NCI-H2081 (cell line): ENCODE results near the gene OPRM1.
"Not testable (repeated sequence)": the region's sequence is repeated elsewhere in the genome, so short reads cannot be mapped to it uniquely, and the experiment has no call there.

Experiments used
- DNase-seq, 2 experiments: peaks; one replicate each; lab custom pipeline; 2025; lab: John Stamatoyannopoulos, UW

OPRM1 gene

DNA sequence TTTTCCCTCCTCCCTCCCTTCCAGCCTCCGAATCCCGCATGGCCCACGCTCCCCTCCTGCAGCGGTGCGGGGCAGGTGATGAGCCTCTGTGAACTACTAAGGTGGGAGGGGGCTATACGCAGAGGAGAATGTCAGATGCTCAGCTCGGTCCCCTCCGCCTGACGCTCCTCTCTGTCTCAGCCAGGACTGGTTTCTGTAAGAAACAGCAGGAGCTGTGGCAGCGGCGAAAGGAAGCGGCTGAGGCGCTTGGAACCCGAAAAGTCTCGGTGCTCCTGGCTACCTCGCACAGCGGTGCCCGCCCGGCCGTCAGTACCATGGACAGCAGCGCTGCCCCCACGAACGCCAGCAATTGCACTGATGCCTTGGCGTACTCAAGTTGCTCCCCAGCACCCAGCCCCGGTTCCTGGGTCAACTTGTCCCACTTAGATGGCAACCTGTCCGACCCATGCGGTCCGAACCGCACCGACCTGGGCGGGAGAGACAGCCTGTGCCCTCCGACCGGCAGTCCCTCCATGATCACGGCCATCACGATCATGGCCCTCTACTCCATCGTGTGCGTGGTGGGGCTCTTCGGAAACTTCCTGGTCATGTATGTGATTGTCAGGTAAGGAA, at the start of gene OPRM1:
Gene OPRM1, plus strand, starts transcription at position 10 of the 612 bp plus-strand sequence. Its CDS starts 305 bp downstream, at position 315.
- DNase-seq, result no peak

DNA sequence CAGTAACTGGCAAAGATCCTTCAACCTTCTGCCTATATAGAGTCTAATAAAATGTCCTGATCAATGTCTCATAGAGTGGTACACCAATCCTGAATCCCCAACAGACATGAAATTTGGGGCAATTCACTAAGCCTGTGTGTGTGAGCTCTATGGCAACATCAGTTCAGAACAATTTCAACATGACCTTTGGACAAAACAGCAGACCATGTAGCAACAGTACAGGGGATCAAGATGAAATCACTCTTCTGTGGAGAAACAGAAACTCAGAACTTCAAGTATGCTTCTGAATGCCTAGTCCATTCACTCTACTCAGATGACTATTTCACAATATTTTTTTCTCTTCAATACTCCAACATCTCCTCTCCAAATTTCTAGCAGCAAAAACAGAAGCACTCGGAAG, 49.1 kb upstream of the OPRM1 start:
- DNase-seq, result no peak

DNA sequence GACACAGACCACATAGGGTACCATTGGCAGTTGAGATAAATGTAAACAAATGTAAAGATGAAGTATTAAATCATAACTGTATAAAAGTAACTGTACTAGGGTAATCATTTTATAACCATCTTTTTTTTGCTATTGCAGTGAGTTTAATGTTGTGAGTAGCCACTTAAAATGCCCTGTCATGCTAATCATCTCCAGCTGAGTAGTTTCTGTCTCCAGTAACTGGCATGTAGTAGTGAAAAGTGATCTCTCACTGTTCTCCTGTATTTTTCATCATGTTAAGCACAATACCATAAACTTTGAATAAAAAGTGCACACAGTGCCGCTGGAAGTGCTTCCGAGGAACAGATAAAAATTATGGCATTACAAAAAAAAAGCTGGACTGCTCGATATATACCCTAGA, 45.0 kb upstream of the OPRM1 start:
- DNase-seq, result no peak

DNA sequence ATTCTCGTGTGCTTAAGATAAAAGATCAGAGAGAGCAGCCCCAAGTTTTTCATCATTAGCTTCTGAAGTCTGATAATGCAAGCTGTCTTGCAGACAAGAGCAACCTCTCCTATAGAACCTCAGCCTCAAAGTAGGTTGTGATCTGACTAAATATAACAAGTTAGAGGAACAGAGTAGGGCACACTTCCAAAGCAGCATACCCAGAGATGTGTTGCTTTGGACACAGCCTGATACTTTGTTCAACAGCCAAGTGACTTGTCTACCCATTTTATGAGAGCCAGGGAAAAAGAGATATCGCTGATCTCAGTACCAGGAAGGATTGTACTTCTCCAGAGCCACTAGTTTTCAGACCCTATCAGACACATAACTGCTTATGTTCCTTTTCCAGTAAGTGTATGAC, 44.2 kb upstream of the OPRM1 start:
- DNase-seq, result no peak

DNA sequence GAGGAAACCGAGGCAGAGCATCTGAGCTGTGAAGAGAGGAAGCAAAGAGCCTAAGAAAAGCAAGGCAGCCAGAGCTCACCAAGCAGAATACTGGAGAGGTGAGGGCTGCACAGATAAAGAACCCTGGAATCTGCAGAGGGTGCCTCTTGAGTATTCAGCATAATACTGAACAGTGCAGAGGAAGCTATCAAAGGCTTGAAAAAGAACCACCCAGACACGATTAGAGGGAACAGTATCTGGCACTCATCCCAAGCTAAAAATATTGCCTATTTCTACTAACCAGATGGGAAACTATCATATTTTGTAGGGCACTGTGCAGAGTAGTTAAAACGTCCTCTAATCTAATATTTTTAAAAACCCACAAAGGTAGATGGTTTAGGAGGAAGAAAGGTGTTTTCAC, 41.8 kb upstream of the OPRM1 start:
- DNase-seq, result no peak

DNA sequence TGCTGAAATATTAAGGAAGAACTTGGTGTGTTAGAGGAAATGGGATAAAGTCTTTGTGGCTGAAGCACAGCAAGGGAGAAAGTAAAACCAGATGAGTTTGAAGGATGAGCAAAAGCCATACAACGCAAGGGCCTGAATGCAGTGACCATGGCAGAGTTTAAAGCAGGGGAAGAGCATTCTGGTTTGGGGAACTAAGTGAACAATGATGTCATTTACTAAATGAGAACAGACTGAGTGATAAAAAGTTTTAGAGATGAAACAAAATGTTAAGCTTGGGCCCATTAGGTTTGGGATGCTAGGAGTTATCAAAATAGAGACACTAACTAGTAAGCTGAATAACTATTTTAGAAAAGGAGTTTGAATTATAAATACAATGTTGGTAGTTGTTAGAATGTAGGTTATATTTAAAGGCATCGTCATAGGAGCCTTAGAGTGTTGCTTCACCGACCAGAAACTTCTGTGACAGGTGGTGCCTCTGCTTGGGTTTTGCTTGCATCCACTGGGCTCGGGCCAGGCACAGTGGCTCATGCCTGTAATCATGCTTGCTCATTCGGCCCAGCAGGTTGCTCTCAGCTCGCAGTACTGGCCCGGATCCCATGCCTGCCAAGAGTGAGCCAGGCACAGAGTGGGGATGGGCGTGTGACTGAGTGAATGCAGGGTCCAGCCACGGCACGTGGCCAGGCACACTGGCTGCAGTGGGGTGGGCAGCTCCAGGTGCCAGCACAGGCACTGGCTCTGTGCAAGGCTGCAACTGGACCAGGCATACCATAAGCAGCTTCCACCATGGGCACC, 37.4 kb upstream of the OPRM1 start:
- no peak for DNase-seq

DNA sequence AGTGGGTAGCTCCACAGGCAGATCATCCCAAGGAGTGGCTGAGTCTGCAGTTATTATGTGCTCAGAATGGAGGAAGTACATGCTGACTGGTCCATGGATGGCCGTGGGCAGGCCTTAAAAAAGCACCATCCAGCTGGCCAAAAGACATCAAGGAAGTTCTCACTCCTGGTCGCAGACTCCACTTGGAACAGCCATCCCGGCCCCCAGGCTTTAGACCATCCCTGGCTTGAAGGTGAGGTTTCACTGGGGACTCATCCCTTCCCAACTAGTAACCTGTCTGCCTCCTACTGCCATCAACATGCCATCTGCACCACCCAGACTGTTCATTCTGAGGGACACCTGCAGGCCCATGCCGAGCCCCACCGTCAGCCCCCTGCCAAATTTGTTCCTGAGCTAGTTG, 36.1 kb upstream of the OPRM1 start:
- no peak for DNase-seq

DNA sequence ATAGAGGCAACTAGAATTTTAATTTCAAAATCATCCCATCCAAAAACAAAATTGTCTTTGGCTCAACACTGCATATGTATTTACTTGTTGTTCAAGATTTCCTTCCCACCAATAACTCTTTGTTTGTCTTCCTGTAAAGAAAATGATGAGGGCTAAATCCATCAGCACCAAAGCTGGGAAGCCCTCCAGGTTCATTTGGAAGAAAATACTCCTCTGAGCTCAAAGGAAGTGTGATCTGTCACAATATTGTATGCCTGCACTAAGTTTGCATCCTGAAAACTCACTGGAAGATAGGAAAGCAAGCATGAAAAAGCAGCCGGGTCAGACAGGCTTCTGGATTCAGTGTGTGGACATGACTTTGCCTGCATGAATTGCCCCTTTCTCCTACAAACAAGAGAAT, 28.7 kb upstream of the OPRM1 start:
- no peak for DNase-seq

DNA sequence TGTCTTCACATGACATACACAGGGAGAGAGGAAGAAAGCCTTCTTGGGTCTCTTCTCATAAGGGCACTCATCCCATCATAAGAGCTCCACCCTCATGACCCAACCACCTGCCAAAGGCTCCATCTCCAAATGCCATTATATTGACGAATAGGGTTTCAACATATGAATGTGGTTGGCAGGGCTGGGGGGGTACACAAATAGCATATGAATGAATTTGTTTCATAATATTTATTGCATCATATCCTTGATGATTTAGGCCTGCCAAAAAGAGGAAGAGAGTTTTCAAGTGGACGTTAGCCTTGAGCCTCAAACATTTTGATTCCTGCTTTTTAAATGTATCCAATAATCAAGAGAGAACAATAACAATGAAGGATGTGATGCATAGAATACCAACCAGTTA, 26.2 kb upstream of the OPRM1 start:
- no peak for DNase-seq

DNA sequence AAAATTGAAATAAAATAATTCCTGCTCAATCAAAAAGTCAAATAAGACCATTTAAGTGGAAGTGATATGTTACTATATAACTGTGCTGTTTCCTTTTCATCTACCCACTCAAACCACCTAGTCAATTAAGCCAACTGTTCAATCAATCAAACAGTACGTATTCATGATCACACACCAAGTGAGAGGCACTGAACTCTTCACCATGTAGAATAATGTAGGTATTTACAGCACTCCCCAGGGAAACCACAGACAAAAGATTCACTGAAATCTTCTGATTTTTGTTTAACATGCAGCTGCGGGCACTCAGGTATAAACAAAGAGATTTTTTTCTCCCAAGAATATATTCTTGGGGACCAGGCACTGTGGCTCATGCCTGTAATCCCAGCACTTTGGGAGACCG, 21.3 kb upstream of the OPRM1 start:
- DNase-seq, result no peak

DNA sequence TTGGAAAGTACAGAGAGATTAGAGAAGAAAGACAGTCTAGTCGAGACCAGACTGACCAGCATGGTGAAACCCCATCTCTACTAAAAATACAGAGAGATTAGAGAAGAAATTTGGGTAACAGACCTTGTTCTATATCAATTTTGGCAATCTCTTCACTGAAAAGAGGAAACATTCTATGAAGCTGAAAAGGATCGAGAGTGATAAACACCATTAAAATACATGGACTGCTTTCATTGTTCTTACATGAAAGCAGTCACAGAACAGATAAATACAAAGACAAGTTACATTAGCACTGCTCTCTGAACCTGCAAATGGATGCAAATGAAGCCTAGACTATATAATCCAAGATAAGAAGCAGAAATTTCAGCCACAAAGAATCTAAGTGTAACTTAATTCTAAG, 8.4 kb upstream of the OPRM1 start:
- DNase-seq, result no peak

DNA sequence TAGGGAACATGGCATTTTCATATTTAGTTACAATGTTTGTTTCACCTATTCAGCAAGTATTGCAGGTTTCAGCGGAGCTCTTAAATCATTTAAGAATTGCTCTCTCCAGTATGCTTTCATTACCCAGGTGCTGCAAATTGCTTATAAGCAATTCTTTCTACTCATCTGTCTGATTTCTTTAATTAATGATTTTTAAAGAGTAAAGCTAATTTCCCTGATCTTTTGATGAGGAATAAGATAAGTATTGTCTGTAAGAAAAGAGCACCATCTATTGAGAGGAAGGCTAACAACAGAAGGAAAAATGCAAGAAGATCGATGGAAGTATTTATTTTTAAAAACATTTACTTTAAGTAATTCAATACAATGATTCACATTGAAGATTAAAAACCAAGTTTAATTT, 2.0 kb downstream of the OPRM1 start:
- DNase-seq, result no peak

DNA sequence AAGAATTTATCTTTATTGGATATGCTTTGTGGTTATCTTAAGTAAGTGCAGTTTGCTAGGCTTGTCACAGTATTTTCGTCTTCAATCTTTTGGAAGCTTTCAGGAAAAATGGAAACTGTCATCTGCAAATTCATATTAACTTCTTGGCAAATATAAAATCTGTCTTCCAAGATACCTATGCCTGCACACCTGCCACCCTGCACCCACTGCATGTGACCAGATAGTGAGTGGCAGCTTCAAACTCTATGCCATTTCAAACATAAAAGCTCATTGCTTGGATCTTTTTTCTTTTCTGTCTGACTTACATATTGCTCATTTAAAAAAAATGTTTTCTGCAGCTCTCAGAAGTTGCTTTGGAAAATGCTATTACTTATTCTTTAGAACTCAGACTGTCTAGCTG, 14.1 kb downstream of the OPRM1 start:
- no peak for DNase-seq

DNA sequence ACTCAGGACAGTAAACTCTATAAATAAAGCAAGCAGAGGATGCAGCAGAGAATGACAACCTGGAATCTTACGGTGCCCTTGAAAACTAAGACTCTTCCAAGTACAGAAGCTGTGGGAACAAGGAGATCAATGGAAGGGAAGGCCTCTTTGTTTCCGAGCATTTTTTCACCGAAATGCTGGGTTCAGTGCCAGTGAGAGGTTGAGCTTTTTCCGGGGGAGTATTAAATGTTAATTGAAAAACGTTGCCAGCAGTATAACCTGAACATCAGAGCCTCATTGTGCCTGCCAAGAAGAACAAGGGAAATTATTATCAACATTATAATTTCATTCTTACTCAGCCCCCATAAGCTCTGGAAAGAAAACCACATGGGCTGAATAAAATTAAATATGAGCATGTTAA, 17.5 kb downstream of the OPRM1 start:
- no peak for DNase-seq

DNA sequence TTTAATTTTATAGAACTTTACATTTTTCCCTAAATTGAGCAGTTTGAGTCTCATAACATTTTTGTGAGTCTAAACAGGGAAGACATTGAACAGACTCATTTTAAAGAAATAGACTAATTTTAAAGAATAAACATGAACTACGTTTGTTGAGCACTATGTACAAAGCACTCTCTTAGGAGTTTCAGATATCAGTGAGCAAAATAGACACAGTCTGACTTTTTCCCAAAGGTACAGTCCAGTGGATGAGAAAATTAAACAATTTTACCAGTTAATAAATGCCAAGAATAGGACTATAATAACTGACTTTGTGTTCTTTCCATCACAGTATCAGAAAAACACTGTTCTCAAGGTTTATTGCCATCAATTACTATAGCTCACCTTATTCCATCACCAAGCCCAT, 18.1 kb downstream of the OPRM1 start:
- DNase-seq, result no peak

DNA sequence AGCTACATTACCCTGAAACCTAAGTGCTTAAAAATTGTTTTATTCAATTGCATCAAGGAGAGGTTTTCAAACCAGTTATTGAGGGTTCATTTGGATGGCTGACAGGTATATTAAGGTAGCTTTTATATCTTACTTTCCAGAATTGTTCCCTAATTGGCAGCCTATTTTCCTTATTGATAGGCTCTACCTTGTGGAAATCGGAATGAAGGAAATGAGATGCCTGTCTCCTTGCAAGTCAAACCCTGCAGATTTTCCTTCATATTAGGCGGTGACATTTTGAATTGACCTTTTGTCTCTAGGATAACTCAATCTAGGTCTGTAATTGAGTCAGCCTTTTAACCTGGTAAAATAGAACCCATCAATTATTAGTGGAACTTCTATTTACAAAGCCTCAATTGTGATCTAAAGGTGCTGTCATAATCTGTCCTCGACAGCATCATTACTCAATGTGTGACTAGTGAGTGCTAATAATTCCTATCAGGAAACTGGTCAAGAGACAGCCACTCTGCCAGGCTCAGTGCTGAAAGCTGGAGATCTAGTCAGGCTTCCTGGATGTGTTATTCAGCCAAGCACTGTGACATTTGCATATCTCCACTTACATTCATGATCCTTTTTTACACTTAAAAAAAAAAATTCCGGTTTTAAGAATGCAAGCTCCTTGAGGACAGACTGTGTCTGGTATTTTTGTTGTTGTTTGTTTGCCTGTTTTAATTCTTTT, 20.1 kb downstream of the OPRM1 start:
- no peak for DNase-seq

DNA sequence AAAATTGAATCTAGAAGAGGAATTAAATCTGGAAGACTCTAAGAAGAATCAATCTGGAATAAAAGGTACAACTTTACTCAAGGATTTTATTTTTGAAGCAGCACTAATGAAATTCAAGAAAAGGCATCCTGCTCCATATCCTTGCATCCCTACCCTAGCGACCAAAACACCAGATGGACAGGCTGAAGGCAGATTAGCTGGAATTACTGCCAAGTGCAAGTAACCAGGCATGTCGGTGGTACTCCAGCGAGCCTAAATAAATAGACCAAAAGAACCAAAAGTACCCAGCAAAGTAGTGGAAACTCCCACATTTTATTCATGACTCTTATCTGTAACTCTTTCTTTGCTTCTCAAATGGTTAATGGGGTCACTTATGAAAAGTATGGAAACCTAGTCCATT, 21.0 kb downstream of the OPRM1 start:
- no peak for DNase-seq

DNA sequence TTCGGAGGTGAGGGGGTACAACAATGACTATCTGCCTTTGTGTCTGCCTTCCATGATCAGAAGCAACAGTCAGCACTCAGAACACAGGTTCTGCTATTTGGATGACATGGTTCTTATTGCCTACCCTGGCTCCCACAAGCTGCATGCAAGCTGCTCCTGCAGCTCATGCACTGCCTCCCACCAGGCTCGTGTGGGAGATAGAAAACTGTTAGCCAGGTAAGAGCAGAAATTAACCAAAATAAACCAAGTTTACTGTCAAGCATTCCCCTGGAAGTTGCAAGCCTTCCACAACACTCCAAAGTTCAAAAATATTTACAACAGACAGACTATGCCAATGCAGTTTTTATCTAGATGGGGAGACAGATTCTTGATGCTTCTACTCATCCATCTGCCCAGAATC, 31.0 kb downstream of the OPRM1 start:
- no peak for DNase-seq

DNA sequence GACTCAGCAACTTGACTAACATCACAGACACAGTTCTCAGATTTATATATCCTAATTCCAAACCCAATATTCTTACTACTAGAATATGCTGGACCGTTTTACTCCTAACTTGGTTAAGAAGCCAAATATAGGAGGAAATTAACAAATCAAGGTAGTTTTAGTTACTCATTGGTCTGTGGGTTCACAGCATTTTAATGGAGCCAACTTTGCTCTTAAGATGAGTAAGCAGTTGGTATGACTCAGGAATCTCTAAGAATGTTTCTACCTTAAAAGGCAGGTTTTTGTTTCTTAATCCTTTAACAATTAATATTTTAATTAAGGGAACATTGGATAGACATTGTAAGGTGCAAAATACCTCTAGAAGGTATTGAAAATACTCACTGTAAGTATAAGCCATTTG, 31.6 kb downstream of the OPRM1 start:
- no peak for DNase-seq

DNA sequence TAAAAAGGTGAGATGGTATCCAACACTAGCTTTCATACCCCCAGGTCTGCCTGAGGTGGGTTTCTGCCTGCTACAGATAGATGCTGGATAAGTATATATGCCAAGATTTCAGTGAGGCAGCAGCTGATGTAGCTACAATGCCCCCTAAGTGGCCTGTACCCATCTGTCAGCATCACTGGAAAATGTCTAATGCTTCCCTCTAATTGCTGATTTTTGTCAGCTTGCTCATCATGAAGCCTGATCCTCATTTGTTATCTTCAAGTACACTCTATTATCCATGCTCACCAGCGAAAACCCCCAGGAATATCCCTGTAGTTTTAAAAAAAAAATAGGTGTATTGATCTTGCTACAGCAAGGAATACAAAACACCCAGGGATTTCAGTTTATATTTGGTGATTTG, 32.2 kb downstream of the OPRM1 start:
- no peak for DNase-seq

DNA sequence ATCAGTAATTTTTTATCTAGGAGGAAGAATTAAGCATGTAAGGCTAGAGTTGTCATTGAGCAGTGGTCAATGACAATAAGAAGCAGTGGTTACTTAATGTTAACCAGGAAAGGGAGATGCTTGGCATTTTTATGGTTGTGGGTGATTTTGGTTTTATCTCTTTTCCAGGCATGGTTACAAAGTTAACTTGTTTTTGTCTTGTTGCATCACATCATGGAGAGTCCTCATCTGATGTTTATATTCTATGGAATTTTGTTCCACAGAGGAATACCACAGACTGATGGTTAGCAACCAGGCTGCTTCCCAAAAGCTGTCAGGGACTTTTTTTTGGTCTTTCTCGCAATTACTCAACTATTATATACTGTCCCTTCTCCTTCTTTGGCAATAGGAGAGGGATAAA, 32.7 kb downstream of the OPRM1 start:
- DNase-seq, result no peak

DNA sequence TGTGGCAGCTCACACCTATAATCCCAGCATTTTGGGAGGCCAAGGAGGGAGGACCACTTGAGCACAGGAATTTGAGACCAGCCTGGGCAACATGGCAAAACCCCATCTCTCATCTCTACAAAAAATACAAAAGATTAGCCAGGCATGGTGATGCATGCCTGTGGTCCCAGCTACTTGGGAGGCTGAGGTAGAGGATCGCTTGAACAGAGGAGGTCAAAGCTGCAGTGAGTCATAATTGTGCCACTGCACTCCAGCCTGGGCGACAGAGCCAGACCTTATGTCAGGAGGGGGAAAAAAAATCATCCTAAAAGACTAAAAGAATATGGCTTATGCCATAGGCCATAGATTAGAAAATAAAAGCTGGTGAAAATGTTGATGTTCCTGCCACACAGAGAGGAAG, 39.6 kb downstream of the OPRM1 start:
- not testable (repeated sequence) for DNase-seq

DNA sequence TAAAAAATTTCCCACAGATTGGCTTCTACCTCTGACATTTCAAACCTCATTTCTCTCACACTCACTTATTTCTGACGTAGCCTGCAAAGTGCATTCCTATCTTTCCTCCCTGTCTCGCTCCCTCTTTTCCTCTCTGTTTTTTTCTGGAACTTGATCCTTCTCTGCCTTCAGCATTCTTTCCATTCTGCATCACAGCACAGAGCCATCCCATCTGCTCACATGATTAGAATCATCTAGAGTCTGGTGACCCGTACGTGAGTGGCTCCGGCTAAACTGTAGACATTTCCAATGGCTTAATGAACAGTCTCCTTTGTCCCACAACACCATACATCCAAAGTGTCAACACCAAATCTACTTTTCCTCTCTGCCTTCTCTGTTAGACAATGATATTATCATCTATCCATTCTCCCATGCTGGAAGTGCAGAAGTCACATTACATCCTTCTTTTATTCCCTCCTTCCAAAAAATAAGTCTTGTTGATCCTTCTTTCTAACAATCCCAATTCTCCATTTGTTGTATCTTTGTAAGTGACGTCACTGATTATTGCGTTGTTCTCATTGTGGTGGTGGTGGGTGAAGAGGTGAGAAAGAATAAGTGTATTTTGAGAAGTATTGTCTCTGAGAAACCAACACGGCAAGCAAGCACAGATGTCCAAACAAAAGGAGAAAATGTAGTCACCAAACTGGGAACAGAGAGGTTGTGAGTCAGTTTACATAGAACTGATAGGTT, 41.6 kb downstream of the OPRM1 start:
- no peak for DNase-seq
